ENCODE results near the gene TTC3. TPM values are rescaled to one million over a fixed set of nuclear protein-coding genes. Genes with fewer than 3 reads are reported as not detected.
A peak's percentile ranks its signal among the peaks of the same experiment; 100 is the strongest.
"Not testable (repeated sequence)": the region's sequence is repeated elsewhere in the genome, so short reads cannot be mapped to it uniquely, and the experiment has no call there.

Gene TTC3
- total RNA-seq, 1 experiment from 2014 or later, result 68.0 TPM

DNA sequence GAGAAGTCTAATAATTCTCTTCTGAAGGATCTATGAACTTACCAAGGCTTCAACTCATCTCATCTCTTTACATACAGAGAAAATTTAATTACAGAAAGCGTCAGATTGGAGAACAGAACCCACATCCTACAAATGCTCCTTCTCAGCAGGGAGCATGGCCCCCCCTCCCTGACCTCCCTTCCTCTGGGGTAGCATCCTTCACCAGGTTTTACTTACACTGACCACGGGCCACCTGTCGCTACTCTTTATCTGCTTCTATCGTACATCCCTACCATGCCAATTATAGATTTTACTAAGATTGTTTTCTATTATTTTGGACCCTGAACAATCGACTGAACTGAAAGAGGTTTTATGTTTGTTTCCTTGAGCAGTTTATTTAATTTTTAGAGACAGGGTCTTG lies 40.8 kb upstream of the TTC3 start:
- no peak for DNase-seq
- no TSS peak for BruUV-seq (replicated peaks)
- H3K36me3 Mint-ChIP-seq (ENCODE audit: insufficient read depth, unreplicated experiment), result no peaks in the 10 kb centered on the region
- TF ChIP-seq, protein P1, sequence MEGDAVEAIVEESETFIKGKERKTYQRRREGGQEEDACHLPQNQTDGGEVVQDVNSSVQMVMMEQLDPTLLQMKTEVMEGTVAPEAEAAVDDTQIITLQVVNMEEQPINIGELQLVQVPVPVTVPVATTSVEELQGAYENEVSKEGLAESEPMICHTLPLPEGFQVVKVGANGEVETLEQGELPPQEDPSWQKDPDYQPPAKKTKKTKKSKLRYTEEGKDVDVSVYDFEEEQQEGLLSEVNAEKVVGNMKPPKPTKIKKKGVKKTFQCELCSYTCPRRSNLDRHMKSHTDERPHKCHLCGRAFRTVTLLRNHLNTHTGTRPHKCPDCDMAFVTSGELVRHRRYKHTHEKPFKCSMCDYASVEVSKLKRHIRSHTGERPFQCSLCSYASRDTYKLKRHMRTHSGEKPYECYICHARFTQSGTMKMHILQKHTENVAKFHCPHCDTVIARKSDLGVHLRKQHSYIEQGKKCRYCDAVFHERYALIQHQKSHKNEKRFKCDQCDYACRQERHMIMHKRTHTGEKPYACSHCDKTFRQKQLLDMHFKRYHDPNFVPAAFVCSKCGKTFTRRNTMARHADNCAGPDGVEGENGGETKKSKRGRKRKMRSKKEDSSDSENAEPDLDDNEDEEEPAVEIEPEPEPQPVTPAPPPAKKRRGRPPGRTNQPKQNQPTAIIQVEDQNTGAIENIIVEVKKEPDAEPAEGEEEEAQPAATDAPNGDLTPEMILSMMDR (IDR thresholded peaks at IDR 0.05; ENCODE audit: unreplicated experiment), result no peak
- CTCF ChIA-PET, result no interaction called here
- no peaks in the 10 kb centered on the region for H3K27me3 Mint-ChIP-seq (ENCODE audit: unreplicated experiment)
- intact Hi-C loops (cut with micrococcal nuclease; ENCODE audit: unreplicated experiment), result no loop called here
- H3K27ac Mint-ChIP-seq (ENCODE audit: unreplicated experiment), result no peak overlapping the region
- no peaks in the 10 kb centered on the region for H3K9me3 Mint-ChIP-seq (ENCODE audit: low read depth, unreplicated experiment)
- H3K4me3 Mint-ChIP-seq (ENCODE audit: low read depth, unreplicated experiment), result no peak overlapping the region
- no peaks in the 10 kb centered on the region for H3K4me1 Mint-ChIP-seq (ENCODE audit: low read depth, unreplicated experiment)

DNA sequence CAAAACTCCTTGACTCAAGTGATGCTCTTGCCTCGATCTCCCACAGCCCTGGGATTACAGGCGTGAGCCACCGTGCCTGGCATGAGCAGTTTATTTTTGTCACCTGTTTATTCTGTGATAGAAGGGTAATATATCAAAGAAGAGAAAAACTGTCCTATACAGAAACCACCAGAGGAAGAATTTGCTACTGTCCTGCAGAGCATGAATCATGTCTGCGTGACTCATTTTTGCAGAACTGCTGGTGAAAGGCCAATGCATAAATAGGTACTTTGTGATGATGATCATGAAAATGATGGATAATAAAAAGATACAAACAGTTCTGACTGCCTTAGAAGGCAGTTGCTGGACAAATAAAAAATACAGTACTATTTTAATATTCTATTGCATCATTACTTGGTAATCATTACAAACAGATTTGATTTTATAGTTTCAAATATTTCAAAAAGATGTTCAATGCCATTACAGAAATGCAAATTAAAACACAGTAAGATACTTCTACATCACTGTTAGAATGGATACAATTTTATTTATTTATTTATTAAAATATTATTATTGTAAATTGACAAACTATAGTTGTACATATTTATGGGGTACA lies 40.1 kb upstream of the TTC3 start:
- H3K4me3 Mint-ChIP-seq (ENCODE audit: low read depth, unreplicated experiment), result no peak overlapping the region
- TF ChIP-seq, protein P1 (IDR thresholded peaks at IDR 0.05; ENCODE audit: unreplicated experiment), result no peak
- CTCF ChIA-PET, result no interaction called here
- no peaks in the 10 kb centered on the region for H3K4me1 Mint-ChIP-seq (ENCODE audit: low read depth, unreplicated experiment)
- BruUV-seq (replicated peaks), result no TSS peak
- no peaks in the 10 kb centered on the region for H3K27me3 Mint-ChIP-seq (ENCODE audit: unreplicated experiment)
- H3K27ac Mint-ChIP-seq (ENCODE audit: unreplicated experiment), result no peak overlapping the region
- H3K36me3 Mint-ChIP-seq (ENCODE audit: insufficient read depth, unreplicated experiment), result no peaks in the 10 kb centered on the region
- DNase-seq, result peak; percentile 2
- intact Hi-C loops (cut with micrococcal nuclease; ENCODE audit: unreplicated experiment), result no loop called here
- H3K9me3 Mint-ChIP-seq (ENCODE audit: low read depth, unreplicated experiment), result no peaks in the 10 kb centered on the region

DNA sequence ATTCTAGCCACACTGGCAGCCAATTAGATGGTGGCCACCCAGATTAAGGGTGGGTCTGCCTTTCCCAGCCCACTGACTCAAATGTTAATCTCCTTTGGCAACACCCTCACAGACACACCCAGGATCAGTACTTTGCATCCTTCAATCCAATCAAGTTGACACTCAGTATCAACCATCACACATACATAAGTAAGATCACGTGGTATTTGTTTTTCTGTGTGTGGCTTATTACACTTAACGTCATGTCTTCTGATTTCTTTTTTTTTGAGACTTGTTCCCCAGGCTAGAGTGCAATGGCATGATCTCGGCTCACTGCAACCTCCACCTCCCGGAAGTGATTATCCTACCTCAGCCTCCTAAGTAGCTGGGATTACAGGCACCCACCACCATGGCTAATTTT lies 38.7 kb upstream of the TTC3 start:
- H3K27me3 Mint-ChIP-seq (ENCODE audit: unreplicated experiment); H3K27ac Mint-ChIP-seq (ENCODE audit: unreplicated experiment); BruUV-seq (replicated peaks); H3K36me3 Mint-ChIP-seq (ENCODE audit: insufficient read depth, unreplicated experiment); DNase-seq; intact Hi-C loops (cut with micrococcal nuclease; ENCODE audit: unreplicated experiment); H3K9me3 Mint-ChIP-seq (ENCODE audit: low read depth, unreplicated experiment); CTCF ChIA-PET; H3K4me1 Mint-ChIP-seq (ENCODE audit: low read depth, unreplicated experiment); H3K4me3 Mint-ChIP-seq (ENCODE audit: low read depth, unreplicated experiment): not testable (repeated sequence)

DNA sequence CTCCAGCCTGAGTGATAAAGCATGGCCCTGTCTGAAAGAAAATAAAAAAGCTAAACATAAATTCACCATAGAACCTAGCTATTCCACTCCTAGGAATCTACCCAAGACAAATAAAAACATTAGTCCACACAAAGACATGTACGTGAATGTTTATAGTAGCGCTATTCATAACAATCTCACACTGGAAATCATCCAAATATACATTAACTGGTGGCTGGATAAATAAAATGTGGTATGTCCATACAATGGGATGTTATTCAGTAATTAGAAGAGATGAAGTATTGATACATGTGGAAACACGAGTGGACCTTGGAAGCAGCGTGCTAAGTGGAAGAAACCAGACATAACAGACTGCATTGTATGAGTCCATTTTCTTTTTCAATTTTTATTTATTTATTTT lies 36.9 kb upstream of the TTC3 start:
- no peak overlapping the region for H3K27ac Mint-ChIP-seq (ENCODE audit: unreplicated experiment)
- no peaks in the 10 kb centered on the region for H3K36me3 Mint-ChIP-seq (ENCODE audit: insufficient read depth, unreplicated experiment)
- DNase-seq, result no peak
- H3K4me3 Mint-ChIP-seq (ENCODE audit: low read depth, unreplicated experiment), result no peak overlapping the region
- no peaks in the 10 kb centered on the region for H3K4me1 Mint-ChIP-seq (ENCODE audit: low read depth, unreplicated experiment)
- H3K9me3 Mint-ChIP-seq (ENCODE audit: low read depth, unreplicated experiment), result no peaks in the 10 kb centered on the region
- CTCF ChIA-PET, result no interaction called here
- no peaks in the 10 kb centered on the region for H3K27me3 Mint-ChIP-seq (ENCODE audit: unreplicated experiment)
- TF ChIP-seq, protein P1 (IDR thresholded peaks at IDR 0.05; ENCODE audit: unreplicated experiment), result no peak
- intact Hi-C loops (cut with micrococcal nuclease; ENCODE audit: unreplicated experiment), result no loop called here
- no TSS peak for BruUV-seq (replicated peaks)

DNA sequence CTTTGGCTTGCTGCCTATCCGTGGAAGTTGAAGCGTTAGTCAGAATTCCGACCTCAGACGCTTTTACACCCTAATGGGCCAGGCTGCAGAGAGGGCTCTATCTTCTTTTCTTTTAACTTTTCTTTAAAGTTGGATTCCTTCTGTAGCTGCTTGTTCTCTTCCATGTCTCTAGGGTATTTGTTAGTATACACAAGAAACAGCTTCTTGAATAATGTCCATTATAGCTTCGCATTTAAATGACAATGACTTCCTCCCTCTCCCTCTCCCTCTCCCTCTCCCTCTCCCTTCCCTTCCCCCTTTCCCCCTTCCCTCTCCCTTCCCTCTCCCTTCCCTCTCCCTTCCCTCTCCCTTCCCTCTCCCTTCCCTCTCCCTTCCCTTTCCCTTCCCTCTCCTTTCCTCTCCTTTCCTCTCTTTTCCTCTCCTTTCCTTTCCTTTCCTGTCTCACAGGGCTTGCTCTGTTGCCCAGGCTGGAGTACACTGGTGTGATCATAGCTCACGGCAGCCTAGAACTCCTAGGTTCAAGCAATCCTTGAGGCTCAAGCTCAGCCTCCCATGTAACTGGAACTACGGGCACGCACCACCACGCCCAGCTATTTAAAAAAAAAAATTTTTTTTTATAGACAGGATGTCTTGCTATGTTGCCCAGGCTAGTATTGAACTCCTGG lies 33.5 kb upstream of the TTC3 start:
- H3K27ac Mint-ChIP-seq (ENCODE audit: unreplicated experiment), result no peak overlapping the region
- CTCF ChIA-PET, result no interaction called here
- TF ChIP-seq, protein P1 (IDR thresholded peaks at IDR 0.05; ENCODE audit: unreplicated experiment), result no peak
- H3K9me3 Mint-ChIP-seq (ENCODE audit: low read depth, unreplicated experiment), result no peaks in the 10 kb centered on the region
- no peaks in the 10 kb centered on the region for H3K36me3 Mint-ChIP-seq (ENCODE audit: insufficient read depth, unreplicated experiment)
- intact Hi-C loops (cut with micrococcal nuclease; ENCODE audit: unreplicated experiment), result no loop called here
- BruUV-seq (replicated peaks), result no TSS peak
- H3K27me3 Mint-ChIP-seq (ENCODE audit: unreplicated experiment), result no peaks in the 10 kb centered on the region
- H3K4me3 Mint-ChIP-seq (ENCODE audit: low read depth, unreplicated experiment), result no peak overlapping the region
- DNase-seq, result no peak
- H3K4me1 Mint-ChIP-seq (ENCODE audit: low read depth, unreplicated experiment), result no peaks in the 10 kb centered on the region
